ENCODE measurements around the gene NDUFB8. TPM values are rescaled to one million over a fixed set of nuclear protein-coding genes. Genes with fewer than 3 reads are reported as not detected.
A peak's percentile ranks its signal among the peaks of the same experiment; 100 is the strongest.

Gene NDUFB8
- total and polyA plus RNA-seq, 11 donors = 264 to 1,192 (median 417) TPM

DNA sequence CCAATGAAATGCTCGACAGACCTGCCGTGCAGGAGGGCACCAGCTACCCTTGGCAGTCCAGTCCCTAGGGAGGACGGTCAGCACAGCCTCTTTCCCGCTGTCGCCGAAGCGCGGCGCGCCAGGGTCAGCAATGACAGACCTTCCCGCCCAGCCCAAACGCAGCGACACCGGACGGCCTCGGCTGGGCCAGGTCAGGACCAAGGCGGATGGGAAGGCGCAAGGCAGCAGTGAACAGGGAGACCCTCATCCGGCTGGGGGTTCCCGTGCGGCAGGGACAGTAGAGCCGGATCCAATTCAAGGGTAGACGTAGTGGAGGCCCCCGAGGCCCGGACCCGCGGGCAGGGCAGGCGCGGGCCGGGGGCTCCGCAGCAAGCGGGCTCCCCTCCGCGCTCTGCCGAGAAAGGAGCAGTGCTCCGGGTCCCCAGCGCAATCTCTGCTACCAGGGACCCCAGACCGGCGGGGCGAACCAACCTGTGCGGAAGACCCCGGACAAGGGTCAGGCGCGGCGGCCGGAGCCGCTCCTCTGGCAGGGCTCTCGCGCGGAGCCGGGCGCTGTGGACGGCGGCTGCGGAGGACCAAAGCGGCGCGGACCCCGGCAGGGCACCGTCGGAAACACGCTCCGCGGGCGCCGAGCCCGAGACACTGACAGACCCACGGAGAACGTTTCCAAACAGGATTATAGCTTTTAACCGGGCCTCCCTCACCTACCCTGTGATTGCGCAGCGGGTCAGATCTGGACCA lies 10.2 kb downstream of the NDUFB8 start, which contains the start of gene SEC31B:
SEC31B (minus strand) TSS at position 551 of the 741 bp plus-strand sequence. CDS start 2,909 bp downstream, outside the sequence.
- DNase-seq (peak; percentile 44 to 73 (median 60)), ATAC-seq (peak; percentile 77 to 89 (median 80))
- TF ChIP-seq, protein P1, sequence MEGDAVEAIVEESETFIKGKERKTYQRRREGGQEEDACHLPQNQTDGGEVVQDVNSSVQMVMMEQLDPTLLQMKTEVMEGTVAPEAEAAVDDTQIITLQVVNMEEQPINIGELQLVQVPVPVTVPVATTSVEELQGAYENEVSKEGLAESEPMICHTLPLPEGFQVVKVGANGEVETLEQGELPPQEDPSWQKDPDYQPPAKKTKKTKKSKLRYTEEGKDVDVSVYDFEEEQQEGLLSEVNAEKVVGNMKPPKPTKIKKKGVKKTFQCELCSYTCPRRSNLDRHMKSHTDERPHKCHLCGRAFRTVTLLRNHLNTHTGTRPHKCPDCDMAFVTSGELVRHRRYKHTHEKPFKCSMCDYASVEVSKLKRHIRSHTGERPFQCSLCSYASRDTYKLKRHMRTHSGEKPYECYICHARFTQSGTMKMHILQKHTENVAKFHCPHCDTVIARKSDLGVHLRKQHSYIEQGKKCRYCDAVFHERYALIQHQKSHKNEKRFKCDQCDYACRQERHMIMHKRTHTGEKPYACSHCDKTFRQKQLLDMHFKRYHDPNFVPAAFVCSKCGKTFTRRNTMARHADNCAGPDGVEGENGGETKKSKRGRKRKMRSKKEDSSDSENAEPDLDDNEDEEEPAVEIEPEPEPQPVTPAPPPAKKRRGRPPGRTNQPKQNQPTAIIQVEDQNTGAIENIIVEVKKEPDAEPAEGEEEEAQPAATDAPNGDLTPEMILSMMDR (IDR thresholded peaks at IDR 0.05) = no peak
- peak in 1 of 2 donors; percentile 25 for TF ChIP-seq POLR2A (IDR thresholded peaks at IDR 0.05)
- Histone ChIP-seq H3K4me1 (peaks cover 0 to 18% (median 10%) of the 10 kb centered on the region in 12 donors), H3K36me3 (peaks cover 0 to 37% (median 24%) of the 10 kb centered on the region in 9 donors), H3K4me3 (peak within 1 kb of the TSS; percentile 52 to 82 (median 60)), H3K9me3 (no peaks in the 10 kb centered on the region), H3K27me3 (peaks cover 0 to 5% (median 0%) of the 10 kb centered on the region in 9 donors), H3K27ac (peak within 1 kb of the TSS in 10 of 12 donors; percentile 36 to 75 (median 61))
- intact Hi-C loops (cut with DNase I) = loop anchor here in 9 of 10 donors (2.0 to 10.0 kb wide), 8 partner anchors 37 to 215 kb away; partner anchors contain the start of gene PKD2L1 (in 1 of the 9)
- WGBS, 4 donors = 6 to 13% (median 7%) methylated on average over 30 to 72 of the region's 72 CpGs

DNA sequence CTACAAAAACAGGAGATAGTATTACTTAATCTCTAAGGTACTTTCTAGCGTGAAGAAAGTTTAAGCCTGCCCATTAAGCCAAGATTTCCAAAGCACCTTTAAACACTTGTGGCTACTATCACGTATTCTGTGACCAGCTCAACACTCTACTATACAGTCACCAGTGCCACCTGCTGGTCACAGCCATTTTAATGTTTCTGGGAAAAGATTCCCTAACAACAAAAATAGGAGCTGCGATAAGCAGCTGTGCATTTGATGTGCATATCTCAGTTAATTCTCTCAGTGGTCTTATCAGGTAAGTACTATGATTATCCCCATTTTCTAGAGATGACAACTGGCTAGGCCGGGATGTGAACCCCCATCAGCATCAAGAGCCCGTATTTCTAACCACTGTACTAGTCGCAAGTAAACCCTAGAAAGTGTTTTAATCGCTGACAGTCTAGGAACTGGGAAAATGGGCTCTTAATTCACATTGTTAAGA lies 10.9 kb downstream of the NDUFB8 start:
- no peak for TF ChIP-seq POLR2A (IDR thresholded peaks at IDR 0.05)
- TF ChIP-seq, protein P1 (IDR thresholded peaks at IDR 0.05) = peak; percentile 51 to 76 (median 66)
- H3K4me1 ChIP-seq = peaks cover 0 to 18% (median 10%) of the 10 kb centered on the region in 12 donors
- peaks cover 0 to 5% (median 0%) of the 10 kb centered on the region in 9 donors for H3K27me3 ChIP-seq
- peak in 4 of 5 donors; percentile 46 to 72 (median 52) for DNase-seq
- H3K27ac ChIP-seq = peak overlapping the region in 8 of 12 donors; percentile 36 to 75 (median 68)
- intact Hi-C loops (cut with DNase I) = loop anchor here in 8 of 10 donors (2.0 to 10.0 kb wide), 8 partner anchors 36 to 214 kb away; partner anchors contain the start of gene PKD2L1 (in 1 of the 8)
- 7 to 18% (median 8%) methylated on average over 7 of the region's 7 CpGs for WGBS, 4 donors
- H3K9me3 ChIP-seq = no peaks in the 10 kb centered on the region
- ATAC-seq = peak; percentile 53 to 79 (median 69)
- H3K4me3 ChIP-seq = peak overlapping the region; percentile 52 to 82 (median 60)
- peaks cover 0 to 30% (median 17%) of the 10 kb centered on the region in 9 donors for H3K36me3 ChIP-seq

DNA sequence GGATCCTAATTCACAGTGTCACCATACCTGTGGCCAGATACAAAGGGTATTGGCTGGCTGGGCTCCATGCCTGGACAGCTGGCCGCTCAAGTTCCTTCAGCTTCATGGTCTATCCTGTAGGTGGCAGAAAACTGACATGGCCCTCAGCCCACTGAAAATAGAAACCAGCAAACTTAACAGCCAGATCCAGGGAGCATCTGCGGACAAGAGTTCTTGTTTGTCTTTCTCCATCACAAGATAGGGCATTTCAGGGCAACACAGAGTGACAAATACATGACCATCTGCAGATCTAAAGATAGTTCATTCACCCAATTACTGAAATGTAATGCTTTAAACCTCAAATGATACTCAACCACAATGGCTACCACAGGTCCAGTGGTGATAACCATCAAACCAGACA lies 12.8 kb downstream of the NDUFB8 start:
- ATAC-seq (no peak), DNase-seq (no peak)
- intact Hi-C loops (cut with DNase I) = loop anchor here in 8 of 10 donors (5.0 to 10.0 kb wide), 6 partner anchors 35 to 212 kb away; partner anchors contain the start of gene PKD2L1 (in 1 of the 8)
- H3K4me1 ChIP-seq = peaks cover 0 to 18% (median 10%) of the 10 kb centered on the region in 12 donors
- no peak for TF ChIP-seq POLR2A (IDR thresholded peaks at IDR 0.05)
- TF ChIP-seq, protein P1 (IDR thresholded peaks at IDR 0.05) = peak in 3 of 12 donors; percentile 6 to 18 (median 10)
- H3K4me3 ChIP-seq = no peak overlapping the region
- no peak overlapping the region for H3K27ac ChIP-seq
- WGBS, 4 donors = 75 to 89% (median 84%) methylated on average over 2 of the region's 2 CpGs
- H3K36me3 ChIP-seq = peaks cover 0 to 27% (median 13%) of the 10 kb centered on the region in 9 donors
- no peaks in the 10 kb centered on the region for H3K9me3 ChIP-seq
- peaks cover 0 to 5% (median 0%) of the 10 kb centered on the region in 9 donors for H3K27me3 ChIP-seq
